GM18858 (cell line): ENCODE results near the gene IGF2.

Experiments used
- ATAC-seq: cut with Tn5 transposase; IDR thresholded peaks from one replicate; pipeline ENCODE4 v1.9.1; 2021; ENCODE audit not compliant: unreplicated experiment

Gene IGF2

GRCh38 chr11:2137202-2138067 is 1.8 kb downstream of the IGF2 start:
- ATAC-seq, result no peak

- no peak for ATAC-seq
These were observed 2.3 kb downstream of the IGF2 start for GRCh38 chr11:2136952-2137201.

- no peak for ATAC-seq
These were observed 2.8 kb downstream of the IGF2 start for GRCh38 chr11:2136209-2136951.

GRCh38 chr11:2135648-2136201 is 3.5 kb downstream of the IGF2 start:
- ATAC-seq, result no peak

DNA sequence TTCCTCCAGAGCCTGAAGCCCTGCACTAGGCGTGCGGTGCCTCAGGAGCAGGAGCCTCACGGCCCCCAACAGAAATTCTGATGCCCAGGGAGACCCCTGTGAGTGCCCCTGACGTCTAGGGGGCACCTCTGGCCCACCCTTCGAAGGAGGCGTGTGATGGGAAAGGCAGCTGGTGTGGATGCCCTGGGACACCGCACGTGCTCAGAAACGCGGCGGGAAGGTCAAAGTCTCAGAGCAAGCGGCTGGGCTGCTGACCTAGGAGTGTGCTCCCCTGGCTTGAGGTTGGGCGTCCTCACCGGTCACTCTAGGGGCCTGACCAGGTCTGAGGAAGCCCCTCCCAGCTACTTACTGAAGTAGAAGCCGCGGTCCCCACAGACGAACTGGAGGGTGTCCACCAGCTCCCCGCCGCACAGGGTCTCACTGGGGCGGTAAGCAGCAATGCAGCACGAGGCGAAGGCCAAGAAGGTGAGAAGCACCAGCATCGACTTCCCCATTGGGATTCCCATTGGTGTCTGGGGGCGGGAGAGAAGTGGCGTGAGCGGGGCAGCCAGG is 4.1 kb downstream of the IGF2 start:
- ATAC-seq, result no peak

DNA sequence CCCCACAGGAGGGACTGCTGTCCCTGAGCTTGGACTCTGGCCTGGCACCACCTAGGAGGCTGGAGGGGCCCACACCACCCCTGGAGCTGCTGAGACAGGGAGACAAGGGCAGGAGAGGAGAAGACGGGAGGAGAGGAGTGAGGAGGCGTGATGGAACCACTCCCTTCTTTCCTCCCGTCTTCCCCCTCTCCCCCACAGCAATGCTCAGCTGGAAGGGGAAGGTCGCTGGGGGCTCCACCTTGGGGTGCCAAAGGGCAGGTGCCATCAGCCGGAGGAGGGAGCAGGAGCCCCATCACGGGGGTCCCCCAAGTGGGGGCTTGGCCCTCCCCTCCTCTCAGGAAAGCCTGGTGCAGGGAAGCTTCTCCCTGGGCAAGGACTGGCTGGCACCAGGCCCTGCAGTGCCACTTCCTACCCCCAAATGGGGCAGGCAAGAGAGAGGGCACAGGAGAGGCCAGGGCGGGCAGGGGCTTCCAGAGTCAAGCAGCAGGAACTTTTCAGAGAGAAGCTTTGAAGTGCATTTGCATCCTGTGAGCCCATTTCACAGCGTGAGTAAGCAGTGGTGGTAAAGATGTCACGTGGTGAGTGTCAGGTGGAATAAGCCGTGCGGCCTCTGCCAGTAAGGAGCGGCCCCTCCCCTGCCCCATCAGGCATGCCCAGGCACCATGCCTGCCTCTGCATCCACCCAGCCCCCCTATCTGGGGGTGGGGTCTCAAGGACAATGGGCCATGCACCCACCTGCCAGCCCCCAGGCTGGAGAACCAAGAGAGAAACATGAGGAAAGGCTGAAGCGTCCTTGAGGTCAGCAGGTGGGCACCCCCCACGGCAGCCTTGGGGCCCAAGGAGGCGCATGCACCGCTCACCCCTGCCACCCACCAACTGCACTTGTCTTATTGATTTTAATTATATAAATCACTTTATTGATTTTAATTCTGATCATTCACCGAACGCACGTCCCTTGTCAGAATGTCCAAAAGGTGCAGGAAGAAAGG is 4.9 kb downstream of the IGF2 start:
- ATAC-seq, result no peak

DNA sequence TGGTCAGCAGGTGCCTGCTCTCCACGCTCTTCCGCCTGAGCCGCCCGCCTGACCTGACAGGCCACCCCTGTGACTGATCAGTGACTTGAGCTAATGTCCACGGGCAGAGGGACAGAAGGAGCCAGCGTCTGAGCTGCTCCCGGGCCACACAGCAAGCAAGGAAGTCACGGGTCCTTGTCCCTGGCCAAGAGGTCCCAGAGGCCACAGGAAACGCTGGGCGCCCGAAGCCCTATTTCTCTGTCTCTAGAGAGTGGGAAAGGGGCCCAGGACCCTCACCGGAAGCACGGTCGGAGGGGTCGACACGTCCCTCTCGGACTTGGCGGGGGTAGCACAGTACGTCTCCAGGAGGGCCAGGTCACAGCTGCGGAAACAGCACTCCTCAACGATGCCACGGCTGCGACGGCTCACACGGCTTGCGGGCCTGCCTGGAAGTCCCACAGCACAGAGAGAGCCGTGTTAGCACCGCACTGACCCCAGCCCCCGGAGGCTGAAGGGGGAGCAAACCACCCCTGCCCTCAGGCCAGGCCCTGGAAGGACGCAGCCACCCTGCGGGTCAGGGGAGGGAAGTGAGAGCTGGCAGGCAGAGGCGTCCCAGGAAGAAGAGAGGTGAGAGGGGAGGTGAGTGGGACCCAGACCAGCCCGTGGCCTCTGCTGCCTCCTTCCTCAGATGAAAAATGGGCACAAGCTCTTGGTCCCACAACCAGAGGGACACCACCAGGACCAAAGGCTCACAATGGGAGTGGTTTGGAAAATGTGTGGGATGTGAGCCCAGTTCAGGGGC is 5.8 kb downstream of the IGF2 start:
- ATAC-seq, result no peak

- ATAC-seq, result no peak
These were observed 6.3 kb downstream of the IGF2 start for GRCh38 chr11:2132874-2133240.

DNA sequence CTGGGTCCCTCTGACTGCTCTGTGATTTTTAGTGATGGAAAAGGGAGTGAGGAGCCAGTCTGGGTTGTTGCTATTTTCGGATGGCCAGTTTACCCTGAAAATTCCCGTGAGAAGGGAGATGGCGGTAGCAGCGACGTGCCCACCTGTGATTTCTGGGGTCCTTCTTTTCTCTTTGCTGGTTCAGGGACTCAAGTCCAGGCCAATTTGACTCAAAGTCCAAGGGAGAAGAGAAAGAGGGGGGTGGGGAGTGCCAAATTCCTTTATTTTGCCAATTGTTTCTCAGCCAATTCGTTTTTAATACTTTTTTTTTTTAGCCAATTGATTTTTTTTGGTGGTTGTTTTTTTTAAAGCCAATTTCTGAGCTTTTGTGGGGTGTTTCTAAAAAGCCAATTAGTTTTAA is 6.9 kb downstream of the IGF2 start:
- ATAC-seq, result no peak

- ATAC-seq, result no peak
These were observed 7.6 kb downstream of the IGF2 start for GRCh38 chr11:2131371-2132236.

DNA sequence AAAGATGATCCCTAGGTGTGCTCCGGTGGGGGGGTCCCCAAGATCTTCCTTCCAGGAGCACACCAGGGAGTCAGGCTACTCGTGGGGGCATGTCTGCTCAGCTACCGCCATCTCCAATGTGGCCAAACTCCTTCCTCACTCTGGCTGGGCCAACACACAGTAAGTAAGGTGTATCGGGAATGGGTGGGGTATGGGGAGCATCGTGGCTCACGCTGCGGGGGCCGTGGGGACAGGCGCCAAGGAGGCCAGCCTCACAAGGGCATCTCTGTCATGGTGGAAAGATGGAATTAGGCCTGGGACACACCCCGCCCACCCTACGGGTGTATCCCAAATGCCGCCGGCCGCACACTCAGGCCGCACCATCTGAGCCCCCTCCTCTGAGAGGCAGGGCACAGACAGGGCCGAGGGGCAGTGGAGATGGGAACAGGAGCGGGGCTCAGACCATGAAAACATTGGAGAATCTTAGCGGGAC is 8.3 kb downstream of the IGF2 start:
- no peak for ATAC-seq

- ATAC-seq, result no peak
These were observed 9.4 kb downstream of the IGF2 start for GRCh38 chr11:2129699-2130366.

- ATAC-seq, result no peak
These were observed 9.9 kb downstream of the IGF2 start for GRCh38 chr11:2129308-2129698.

GRCh38 chr11:2128511-2129307 is 10.5 kb downstream of the IGF2 start:
- ATAC-seq, result no peak

DNA sequence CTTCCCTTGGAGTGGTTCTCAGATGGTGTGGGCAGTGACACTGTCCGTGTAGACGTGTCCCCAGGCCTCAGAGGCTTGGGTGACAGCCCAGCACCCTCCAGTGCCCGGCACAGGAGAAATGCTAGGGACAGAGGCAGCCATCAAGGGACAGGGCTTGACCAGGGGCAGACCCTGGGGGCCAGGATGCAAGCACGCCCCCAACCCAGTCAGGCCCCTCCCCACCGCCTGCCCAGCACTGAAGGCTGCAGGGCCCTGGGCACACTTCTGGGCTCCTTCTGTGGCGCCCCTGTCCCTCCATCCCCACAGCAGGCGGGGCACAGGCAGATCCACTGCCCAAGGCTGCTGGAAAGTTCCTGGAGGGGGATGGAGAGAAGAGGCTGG is 11.1 kb downstream of the IGF2 start:
- ATAC-seq, result no peak

DNA sequence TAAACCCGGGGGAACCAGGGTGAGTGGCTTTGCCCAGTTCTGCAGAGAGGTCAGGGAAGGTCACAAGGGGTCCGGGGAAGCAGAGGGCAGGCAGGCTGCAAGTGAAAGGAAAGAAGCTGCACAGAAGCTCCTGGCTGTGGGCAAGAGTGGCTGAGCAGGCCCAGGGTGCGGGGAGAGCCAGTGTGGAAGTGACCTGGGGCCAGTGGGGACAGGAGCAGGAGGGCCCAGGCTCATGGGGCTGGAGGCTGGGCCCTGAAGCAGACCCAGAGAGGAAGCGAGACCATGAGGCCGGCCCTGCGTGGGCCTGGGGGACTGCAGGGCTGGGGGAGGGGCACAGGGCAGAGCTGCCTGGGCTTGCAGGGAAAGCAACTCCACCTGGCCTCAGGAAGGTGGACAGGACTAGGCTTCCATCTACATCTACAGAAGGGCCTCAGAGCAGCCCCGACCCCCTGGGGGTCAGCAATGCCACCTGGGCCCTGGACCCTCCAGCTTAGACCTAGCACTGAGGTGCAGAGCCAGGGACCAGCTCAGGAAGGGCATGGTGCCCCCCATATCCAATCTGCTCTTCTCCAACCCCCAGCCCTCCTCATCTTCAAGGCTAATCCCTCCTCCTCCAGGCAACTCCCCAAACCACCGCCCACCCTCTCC is 11.6 kb downstream of the IGF2 start:
- ATAC-seq, result no peak

- ATAC-seq, result no peak
These were observed 12.6 kb downstream of the IGF2 start for GRCh38 chr11:2126520-2127085.
